Urinary bladder (tissue), 4 donors: ENCODE measurements around the gene GPATCH4. TPM values are rescaled to one million over a fixed set of nuclear protein-coding genes. Genes with fewer than 3 reads are reported as not detected.

Experiments used
- DNase-seq: peaks from one replicate; pipeline ENCODE4 v3.0.0-alpha.2; 2015; ENCODE audit errors: extremely low spot score
- H3K27ac ChIP-seq: one replicate; pipeline ENCODE4 v1.5.1; 2013; ENCODE audit warnings: low read depth, mild to moderate bottlenecking, moderate library complexity
- H3K36me3 ChIP-seq: one replicate; pipeline ENCODE4 v1.6.1; 2013; ENCODE audit warnings: mild to moderate bottlenecking, moderate library complexity; ENCODE audit not compliant: insufficient read depth
- H3K4me1 ChIP-seq: one replicate; pipeline ENCODE4 v1.6.1; 2013; ENCODE audit warnings: mild to moderate bottlenecking, moderate library complexity; ENCODE audit not compliant: insufficient read depth
- H3K4me3 ChIP-seq: one replicate; pipeline ENCODE4 v1.5.1; 2013; ENCODE audit warnings: low read depth, low read length
- WGBS: extraction: QIAGEN DNeasy Blood & Tissue Kit; methylation state at CpG from one replicate; pipeline ENCODE4 v1.1.7; 2013; 5-methylcytosine and 5-hydroxymethylcytosine counted together
- polyA plus RNA-seq: library from polyadenylated mRNA; stranded (reverse); fragments of 200-250 nt; gene quantifications from one replicate; pipeline ENCODE4 v1.2.3, GENCODE V29; 2013
- total RNA-seq: library from RNA; depleted of rRNA; stranded (reverse); fragments of >200 nt; gene quantifications from one replicate; pipeline ENCODE4 v1.2.3, GENCODE V29; 2014
- donor health status: healthy with polysubstance abuse.
- donor health status: healthy.

The GPATCH4 gene
- total and polyA plus RNA-seq, 2 donors, result 6.1 to 24.5 TPM

DNA sequence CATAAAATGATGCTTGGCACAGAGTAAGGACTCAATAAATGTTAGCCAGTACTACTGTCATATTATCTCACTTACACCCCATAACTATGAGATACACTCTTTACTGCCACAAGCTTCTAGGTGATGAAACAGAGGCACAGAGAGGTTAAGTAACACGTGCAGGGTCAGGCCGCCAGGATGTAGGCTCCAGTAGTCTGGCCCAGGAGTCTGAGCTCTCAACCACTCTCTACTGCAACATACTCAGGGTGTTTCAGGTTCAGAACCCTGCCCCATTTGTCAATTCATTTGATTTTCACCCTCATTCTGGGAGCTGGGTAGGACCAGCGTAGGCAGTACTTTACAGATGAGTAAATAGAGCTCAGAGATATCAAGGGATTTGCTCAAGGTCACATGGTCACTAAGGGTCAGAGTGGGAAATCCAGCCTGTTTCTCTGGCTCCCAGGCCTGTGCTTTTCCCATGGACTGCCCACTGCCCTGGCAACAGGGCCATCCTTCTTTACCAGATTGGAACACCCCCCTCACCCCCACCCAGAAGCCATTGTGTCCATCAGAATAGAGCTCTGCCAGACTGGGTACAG, 50.1 kb downstream of the GPATCH4 start:
- WGBS, result 78% methylated on average over 3 of the region's 3 CpGs
- H3K36me3 ChIP-seq, result no peaks in the 10 kb centered on the region
- H3K27ac ChIP-seq, result no peak overlapping the region
- DNase-seq, result no peak
- no peak overlapping the region for H3K4me3 ChIP-seq
- H3K4me1 ChIP-seq, result no peaks in the 10 kb centered on the region

DNA sequence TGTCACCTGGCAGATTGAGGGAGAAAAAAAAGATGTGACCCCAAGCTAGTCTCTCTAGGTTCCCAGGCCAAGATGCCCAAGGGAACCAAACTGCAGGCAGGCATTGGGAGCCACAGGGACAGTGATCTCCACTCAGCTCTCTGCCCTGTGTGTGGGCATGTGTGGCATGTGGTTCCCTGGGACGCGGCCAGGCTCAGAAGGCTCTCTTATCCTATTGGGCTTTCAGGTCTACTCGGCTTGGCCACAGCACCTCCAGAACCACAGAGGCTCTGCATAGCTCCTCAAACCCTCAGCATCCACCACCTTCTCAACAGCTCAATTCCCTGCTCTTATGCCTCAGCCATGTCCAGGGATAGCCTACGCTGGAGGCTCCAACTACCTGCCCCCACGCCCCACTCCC, 50.9 kb downstream of the GPATCH4 start:
- DNase-seq, result no peak
- Histone ChIP-seq H3K36me3 (no peaks in the 10 kb centered on the region), H3K4me1 (no peaks in the 10 kb centered on the region), H3K4me3 (no peak overlapping the region), H3K27ac (no peak overlapping the region)
- 83% methylated on average over 5 of the region's 5 CpGs for whole genome bisulfite sequencing

DNA sequence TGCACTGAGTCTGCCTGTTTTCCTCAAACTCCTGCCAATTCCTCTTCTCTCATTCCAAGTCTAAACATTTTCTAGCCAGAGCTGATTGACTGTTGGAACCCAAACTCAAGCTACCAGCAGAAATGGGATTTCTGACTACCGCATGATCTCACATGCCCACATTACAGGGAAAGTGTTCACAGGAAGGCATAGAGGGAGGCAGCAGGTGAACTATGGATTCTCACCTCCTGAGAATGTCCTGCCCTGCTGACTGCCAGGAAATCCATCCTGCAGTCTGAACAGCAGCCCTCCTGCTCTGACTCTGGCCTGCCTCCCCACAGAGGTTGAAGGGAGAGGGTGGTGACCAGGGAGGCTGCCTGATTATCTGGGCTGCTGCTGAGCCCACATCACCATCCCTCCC, 51.4 kb downstream of the GPATCH4 start:
- 96% methylated on average over 1 of the region's 1 CpG for WGBS
- DNase-seq, result no peak
- no peak overlapping the region for H3K4me3 ChIP-seq
- no peak overlapping the region for H3K27ac ChIP-seq
- H3K4me1 ChIP-seq, result no peaks in the 10 kb centered on the region
- H3K36me3 ChIP-seq, result no peaks in the 10 kb centered on the region

DNA sequence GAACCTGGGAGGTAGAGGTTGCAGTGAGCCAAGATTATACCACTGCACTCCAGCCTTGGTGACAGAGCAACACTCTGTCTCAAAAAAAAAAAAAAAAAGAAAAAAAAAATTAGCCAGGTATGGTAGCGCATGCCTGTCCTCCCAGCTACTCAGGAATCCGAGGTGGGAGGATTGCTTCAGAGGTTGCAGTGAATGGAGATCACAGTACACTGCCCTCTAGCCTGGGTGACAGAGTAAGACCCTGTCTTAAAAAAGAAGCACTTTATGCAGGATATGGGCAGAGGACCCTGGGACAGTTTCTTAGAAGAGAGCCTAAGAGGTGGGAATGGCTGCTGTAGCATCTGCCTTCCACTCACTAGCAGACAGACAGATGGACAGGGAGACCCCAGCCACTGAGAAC, 51.9 kb downstream of the GPATCH4 start:
- H3K36me3 ChIP-seq, result no peaks in the 10 kb centered on the region
- H3K4me1 ChIP-seq, result no peaks in the 10 kb centered on the region
- DNase-seq, result no peak
- H3K27ac ChIP-seq, result no peak overlapping the region
- 81% methylated on average over 2 of the region's 2 CpGs for WGBS
- no peak overlapping the region for H3K4me3 ChIP-seq

DNA sequence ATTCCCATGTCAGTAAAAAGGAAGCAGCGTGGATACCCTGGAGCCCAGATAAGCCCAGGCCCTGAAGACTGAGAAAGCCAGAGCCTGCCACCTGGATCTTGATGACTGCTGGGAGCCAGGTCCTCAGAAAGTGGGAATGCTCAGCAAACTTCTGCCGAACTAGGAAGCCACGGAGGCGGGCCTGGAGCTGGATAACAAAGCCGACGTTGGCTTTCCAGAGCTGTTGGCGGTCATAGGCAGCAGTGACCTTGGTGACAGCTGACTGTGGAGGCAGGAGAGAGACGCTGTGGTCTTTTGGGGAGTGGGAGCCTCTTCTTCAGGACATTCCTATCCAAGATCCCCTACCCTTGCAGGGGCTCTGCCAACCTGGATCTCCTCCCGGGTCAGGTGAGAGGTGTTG, 53.3 kb downstream of the GPATCH4 start:
- no peaks in the 10 kb centered on the region for H3K36me3 ChIP-seq
- no peak overlapping the region for H3K27ac ChIP-seq
- 90% methylated on average over 9 of the region's 9 CpGs for WGBS
- H3K4me1 ChIP-seq, result no peaks in the 10 kb centered on the region
- no peak for DNase-seq
- H3K4me3 ChIP-seq, result no peak overlapping the region

DNA sequence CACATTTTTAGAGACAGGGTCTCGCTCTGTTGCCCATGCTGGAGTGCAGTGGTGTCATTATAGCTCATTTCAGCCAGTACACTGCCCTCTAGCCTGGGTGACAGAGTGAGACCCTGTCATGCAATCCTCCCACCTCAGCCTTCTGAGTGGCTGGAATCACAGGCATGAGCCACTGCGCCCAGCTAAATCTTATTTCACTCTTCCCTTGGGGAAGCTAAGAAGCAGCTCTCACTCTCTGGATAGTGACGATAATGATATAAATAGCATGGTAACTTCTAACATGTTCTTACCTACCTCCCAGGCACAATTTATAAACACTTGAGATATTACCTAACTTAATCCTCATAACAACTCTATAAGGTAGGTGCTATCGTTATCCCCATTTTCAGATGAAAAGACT, 53.8 kb downstream of the GPATCH4 start:
- 94% methylated on average over 4 of the region's 4 CpGs for WGBS
- Histone ChIP-seq H3K36me3 (no peaks in the 10 kb centered on the region), H3K27ac (no peak overlapping the region)

DNA sequence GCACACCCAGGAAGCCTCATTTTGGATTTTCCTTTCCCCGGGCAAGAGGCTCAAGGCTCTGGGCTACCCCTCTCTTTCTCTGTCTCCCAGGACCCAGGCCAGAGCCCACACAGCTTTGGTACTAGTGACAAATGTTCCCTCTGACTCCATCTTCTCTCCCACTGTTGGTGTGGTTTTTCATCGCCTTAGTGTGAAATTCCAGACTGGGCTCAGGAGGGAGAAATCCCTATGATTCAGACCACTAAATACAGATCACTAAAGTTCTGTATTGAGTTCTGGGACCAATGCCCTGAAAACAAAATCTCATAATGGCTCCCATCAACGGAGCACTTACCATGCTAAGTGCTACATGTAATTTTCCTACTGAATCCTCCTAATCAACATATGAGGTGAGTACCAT, 55.0 kb downstream of the GPATCH4 start:
- H3K27ac ChIP-seq, result no peak overlapping the region
- no peak for DNase-seq
- WGBS, result 81% methylated on average over 3 of the region's 3 CpGs
- no peaks in the 10 kb centered on the region for H3K4me1 ChIP-seq
- no peak overlapping the region for H3K4me3 ChIP-seq
- no peaks in the 10 kb centered on the region for H3K36me3 ChIP-seq

More for the DNA sequence above, 53.8 kb downstream of the GPATCH4 start:
- H3K4me3 ChIP-seq, result no peak overlapping the region
- DNase-seq, result no peak
- no peaks in the 10 kb centered on the region for H3K4me1 ChIP-seq

DNA sequence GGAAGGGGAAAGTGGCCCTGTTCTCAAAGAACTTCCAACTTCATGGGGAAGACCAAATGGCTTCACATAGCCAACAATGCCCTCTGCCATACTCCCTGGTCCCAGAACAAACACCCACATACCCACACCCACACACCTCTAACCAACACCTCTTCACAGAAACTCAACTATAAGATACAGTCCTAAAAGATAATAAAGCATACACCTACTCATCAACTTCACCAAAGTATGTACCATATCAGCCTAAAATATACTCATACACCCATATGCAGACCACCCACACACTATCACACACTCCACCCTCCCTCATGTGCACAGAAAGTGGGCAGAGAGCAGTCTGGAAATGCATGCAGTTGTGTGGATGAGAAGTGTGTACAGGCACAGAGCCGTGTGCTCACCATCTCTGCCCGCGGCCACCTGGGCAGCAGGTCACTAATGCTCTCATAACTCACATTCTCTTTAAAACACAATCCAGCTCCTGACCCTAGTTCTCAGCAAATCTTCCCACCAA, 56.6 kb downstream of the GPATCH4 start:
- DNase-seq, result no peak
- no peak overlapping the region for H3K4me3 ChIP-seq

More for the DNA sequence above, 56.6 kb downstream of the GPATCH4 start:
- WGBS, result 97% methylated on average over 3 of the region's 3 CpGs
- no peaks in the 10 kb centered on the region for H3K4me1 ChIP-seq
- H3K36me3 ChIP-seq, result no peaks in the 10 kb centered on the region
- H3K27ac ChIP-seq, result no peak overlapping the region

Other genes with a start within 250 kb of the GPATCH4 start
- not detected for gene RHBG, start 232.3 kb downstream of the GPATCH4 start, total RNA-seq
- gene RHBG, start 232.3 kb downstream of the GPATCH4 start, polyA plus RNA-seq, result 0.86 TPM
- 10.0 TPM for gene MEF2D, start 100.7 kb downstream of the GPATCH4 start, total RNA-seq
- 55.5 TPM for gene MEF2D, start 100.7 kb downstream of the GPATCH4 start, polyA plus RNA-seq
- gene IQGAP3, start 28.9 kb downstream of the GPATCH4 start, total RNA-seq, result 11.8 TPM
- 0.32 TPM for gene IQGAP3, start 28.9 kb downstream of the GPATCH4 start, polyA plus RNA-seq
- not detected for gene TTC24, start 21.8 kb downstream of the GPATCH4 start, total RNA-seq
- 0.09 TPM for gene TTC24, start 21.8 kb downstream of the GPATCH4 start, polyA plus RNA-seq
- 27.3 TPM for gene NAXE, start 9.7 kb downstream of the GPATCH4 start, total RNA-seq
- gene NAXE, start 9.7 kb downstream of the GPATCH4 start, polyA plus RNA-seq, result 84.1 TPM
- gene HAPLN2, start 17.9 kb upstream of the GPATCH4 start, total RNA-seq, result not detected
- gene HAPLN2, start 17.9 kb upstream of the GPATCH4 start, polyA plus RNA-seq, result 4.0 TPM
- 0.48 TPM for gene BCAN, start 40.6 kb upstream of the GPATCH4 start, total RNA-seq
- 0.19 TPM for gene BCAN, start 40.6 kb upstream of the GPATCH4 start, polyA plus RNA-seq
- 35.7 TPM for gene NES, start 75.9 kb upstream of the GPATCH4 start, total RNA-seq
- gene NES, start 75.9 kb upstream of the GPATCH4 start, polyA plus RNA-seq, result 38.2 TPM
- 37.9 TPM for gene CRABP2, start 104.1 kb upstream of the GPATCH4 start, total RNA-seq
- 25.3 TPM for gene CRABP2, start 104.1 kb upstream of the GPATCH4 start, polyA plus RNA-seq
- gene METTL25B, start 127.0 kb upstream of the GPATCH4 start, total RNA-seq, result 11.4 TPM
- 32.6 TPM for gene METTL25B, start 127.0 kb upstream of the GPATCH4 start, polyA plus RNA-seq
- gene ISG20L2, start 127.3 kb upstream of the GPATCH4 start, total RNA-seq, result 12.5 TPM
- gene ISG20L2, start 127.3 kb upstream of the GPATCH4 start, polyA plus RNA-seq, result 22.8 TPM
- 25.8 TPM for gene MRPL24, start 139.6 kb upstream of the GPATCH4 start, total RNA-seq
- 115 TPM for gene MRPL24, start 139.6 kb upstream of the GPATCH4 start, polyA plus RNA-seq
- gene HDGF, start 150.2 kb upstream of the GPATCH4 start, total RNA-seq, result 74.8 TPM
- 113 TPM for gene HDGF, start 150.2 kb upstream of the GPATCH4 start, polyA plus RNA-seq
- gene PRCC, start 166.1 kb upstream of the GPATCH4 start, total RNA-seq, result 17.7 TPM
- 49.5 TPM for gene PRCC, start 166.1 kb upstream of the GPATCH4 start, polyA plus RNA-seq
- not detected for gene SH2D2A, start 215.4 kb upstream of the GPATCH4 start, total RNA-seq
- gene SH2D2A, start 215.4 kb upstream of the GPATCH4 start, polyA plus RNA-seq, result 0.70 TPM